ENCODE results near the gene SSC4D.

DNA sequence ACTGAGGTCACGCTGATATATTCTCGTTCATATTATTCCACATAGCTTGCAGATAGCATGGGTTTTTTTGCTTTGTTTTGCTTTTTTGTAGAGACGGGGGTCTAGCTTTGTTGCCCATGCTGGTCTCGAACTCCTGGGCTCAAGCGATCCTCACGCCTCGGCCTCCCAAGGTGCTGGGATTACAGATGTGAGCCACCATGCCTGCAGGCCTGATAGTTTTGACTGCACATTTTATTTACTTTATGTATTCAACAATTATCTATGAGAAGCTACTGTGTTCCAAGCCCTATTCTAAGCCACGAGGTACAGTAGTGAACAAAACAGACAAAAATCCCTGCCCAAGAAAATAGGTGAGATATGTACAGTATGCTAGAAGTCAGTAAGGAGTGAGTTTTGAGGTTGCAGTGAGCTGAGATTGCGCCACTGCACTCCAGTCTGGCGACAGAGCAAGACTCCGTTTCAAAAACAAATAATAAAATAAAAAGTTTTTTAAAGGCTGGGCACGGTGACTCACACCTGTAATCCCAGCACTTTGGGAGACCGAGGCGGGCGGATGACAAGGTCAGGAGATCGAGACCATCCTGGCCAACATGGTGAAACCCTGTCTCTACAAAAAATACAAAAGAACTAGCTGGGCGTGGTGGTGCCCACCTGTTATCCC lies 49.4 kb downstream of the SSC4D start:
- TF ChIP-seq CTCF (IDR thresholded peaks at IDR 0.05) (no peak), POLR2AphosphoS5 (IDR thresholded peaks at IDR 0.05) (no peak)
